DMS53 treated with DMSO at 0.1 percent for 48 hours (cell line): ENCODE data around the gene TCEANC.
"Not testable (repeated sequence)": the region's sequence is repeated elsewhere in the genome, so short reads cannot be mapped to it uniquely, and the experiment has no call there.

Experiments
- DNase-seq: peaks from one replicate; lab custom pipeline; 2025; ENCODE audit not compliant: unreplicated experiment; lab: John Stamatoyannopoulos, UW

TCEANC gene

GRCh38 chrX:13652850-13653693 lies at the start of gene TCEANC:
TCEANC (plus strand) TSS chrX:13653141; CDS start chrX:13662509, 9,368 bp downstream.
- peak; percentile 66 for DNase-seq

- DNase-seq = no peak
Measured at GRCh38 chrX:13605611-13606010, 47.3 kb upstream of the TCEANC start.

GRCh38 chrX:13607331-13607995 lies 45.5 kb upstream of the TCEANC start:
- DNase-seq = no peak

GRCh38 chrX:13607996-13608365 lies 45.0 kb upstream of the TCEANC start:
- no peak for DNase-seq

- no peak for DNase-seq
Measured at GRCh38 chrX:13614154-13614553, 38.8 kb upstream of the TCEANC start.

- DNase-seq = no peak
Measured at GRCh38 chrX:13620207-13620606, 32.7 kb upstream of the TCEANC start.

GRCh38 chrX:13622401-13622964 lies 30.5 kb upstream of the TCEANC start:
- DNase-seq = no peak

- DNase-seq = no peak
Measured at GRCh38 chrX:13627306-13627705, 25.6 kb upstream of the TCEANC start.

GRCh38 chrX:13637224-13637623 lies 15.7 kb upstream of the TCEANC start:
- not testable (repeated sequence) for DNase-seq

GRCh38 chrX:13638021-13638420 lies 14.9 kb upstream of the TCEANC start:
- no peak for DNase-seq

- no peak for DNase-seq
Measured at GRCh38 chrX:13638826-13639225, 14.1 kb upstream of the TCEANC start.

GRCh38 chrX:13641684-13642083 lies 11.3 kb upstream of the TCEANC start:
- DNase-seq = not testable (repeated sequence)

GRCh38 chrX:13645464-13646153 lies 7.3 kb upstream of the TCEANC start:
- DNase-seq = no peak

GRCh38 chrX:13646154-13646549 lies 6.8 kb upstream of the TCEANC start:
- DNase-seq = peak; percentile 4

- peak; percentile 63 for DNase-seq
Measured at GRCh38 chrX:13647709-13648212, 5.2 kb upstream of the TCEANC start.

GRCh38 chrX:13648336-13648735 lies 4.6 kb upstream of the TCEANC start:
- DNase-seq = not testable (repeated sequence)

GRCh38 chrX:13649838-13650237 lies 3.1 kb upstream of the TCEANC start:
- no peak for DNase-seq

- no peak for DNase-seq
Measured at GRCh38 chrX:13650318-13650717, 2.6 kb upstream of the TCEANC start.

- DNase-seq = no peak
Measured at GRCh38 chrX:13651150-13651549, 1.8 kb upstream of the TCEANC start.

- DNase-seq = no peak
Measured at GRCh38 chrX:13652287-13652793, 601 bp upstream of the TCEANC start.

GRCh38 chrX:13654116-13654515 lies 1.2 kb downstream of the TCEANC start:
- no peak for DNase-seq
